H9 (cell line): ENCODE results near the gene PCDHGA2. TPM values are rescaled to one million over a fixed set of nuclear protein-coding genes. Genes with fewer than 3 reads are reported as not detected.

Experiments
- DNase-seq: peaks from one replicate; pipeline ENCODE4 v3.0.0-alpha.2; 2017
- H2AFZ ChIP-seq: one replicate; pipeline ENCODE4 v1.6.1; 2013; ENCODE audit warnings: mild to moderate bottlenecking, low read length, control low read depth, moderate library complexity
- H2AK5ac ChIP-seq: 2 replicates; pipeline ENCODE4 v1.6.1; 2013; ENCODE audit warnings: low read length, control low read depth, mixed read lengths; ENCODE audit not compliant: insufficient read length
- H2BK120ac ChIP-seq: one replicate; pipeline ENCODE4 v1.6.1; 2013; ENCODE audit warnings: low read depth, mild to moderate bottlenecking, low read length, control low read depth, inconsistent platforms; ENCODE audit not compliant: poor library complexity, severe bottlenecking
- H2BK12ac ChIP-seq: 2 replicates; pipeline ENCODE4 v1.6.1; 2013; ENCODE audit warnings: low read length, control low read depth, mixed read lengths, low read depth; ENCODE audit not compliant: insufficient read length
- H2BK15ac ChIP-seq: 2 replicates; pipeline ENCODE4 v1.6.1; 2013; ENCODE audit warnings: low read depth, low read length, control low read depth
- H2BK20ac ChIP-seq: one replicate; pipeline ENCODE4 v1.6.1; 2013; ENCODE audit warnings: low read depth, mild to moderate bottlenecking, low read length, control low read depth, inconsistent platforms; ENCODE audit not compliant: poor library complexity, severe bottlenecking
- H2BK5ac ChIP-seq: 2 replicates; pipeline ENCODE4 v1.6.1; 2013; ENCODE audit warnings: low read length, control low read depth, mixed read lengths; ENCODE audit not compliant: insufficient read length
- H3K14ac ChIP-seq: 2 replicates; pipeline ENCODE4 v1.6.1; 2013; ENCODE audit warnings: low read length, control low read depth; ENCODE audit not compliant: insufficient read depth
- H3K18ac ChIP-seq: 2 replicates; pipeline ENCODE4 v1.6.1; 2013; ENCODE audit warnings: low read depth, mild to moderate bottlenecking, mixed read lengths, low read length, control low read depth; ENCODE audit not compliant: insufficient read length
- H3K23ac ChIP-seq: 2 replicates; pipeline ENCODE4 v1.6.1; 2013; ENCODE audit warnings: low read length, control low read depth, mixed read lengths, low read depth; ENCODE audit not compliant: insufficient read length
- H3K23me2 ChIP-seq: 2 replicates; pipeline ENCODE4 v1.6.1; 2013; ENCODE audit warnings: low read depth, mild to moderate bottlenecking, mixed read lengths, low read length, control low read depth; ENCODE audit not compliant: insufficient read length, poor library complexity, severe bottlenecking
- H3K27ac ChIP-seq: 2 replicates; pipeline ENCODE4 v1.5.1; 2013; ENCODE audit warnings: low read length, control low read depth, mixed read lengths, low read depth; ENCODE audit not compliant: insufficient read length
- H3K27me3 ChIP-seq: 2 replicates; pipeline ENCODE4 v1.6.1; 2013; ENCODE audit warnings: low read length, control low read depth, inconsistent platforms; ENCODE audit not compliant: insufficient read depth
- H3K4ac ChIP-seq: 2 replicates; pipeline ENCODE4 v1.6.1; 2013; ENCODE audit warnings: low read depth, mild to moderate bottlenecking, control low read depth, inconsistent platforms, low read length, moderate library complexity
- H3K4me1 ChIP-seq: 2 replicates; pipeline ENCODE4 v1.6.1; 2013; ENCODE audit warnings: low read length, control low read depth, inconsistent platforms; ENCODE audit not compliant: insufficient read depth
- H3K4me2 ChIP-seq: 2 replicates; pipeline ENCODE4 v1.6.1; 2013; ENCODE audit warnings: low read length, control low read depth, mixed read lengths; ENCODE audit not compliant: insufficient read length, insufficient read depth
- H3K56ac ChIP-seq: 2 replicates; pipeline ENCODE4 v1.6.1; 2013; ENCODE audit warnings: low read depth, mild to moderate bottlenecking, mixed read lengths, low read length, control low read depth; ENCODE audit not compliant: insufficient read length
- H3K79me1 ChIP-seq: 2 replicates; pipeline ENCODE4 v1.6.1; 2013; ENCODE audit warnings: low read depth, mild to moderate bottlenecking, moderate library complexity, low read length, control low read depth, inconsistent platforms; ENCODE audit not compliant: insufficient read depth, poor library complexity, severe bottlenecking
- H3K79me2 ChIP-seq: 2 replicates; pipeline ENCODE4 v1.6.1; 2013; ENCODE audit warnings: low read length, control low read depth, inconsistent platforms; ENCODE audit not compliant: insufficient read depth
- H3K9ac ChIP-seq: 2 replicates; pipeline ENCODE4 v1.6.1; 2013; ENCODE audit warnings: low read length, control low read depth, mixed read lengths; ENCODE audit not compliant: insufficient read length; ENCODE audit errors: extremely low read depth
- H3K9me3 ChIP-seq: one replicate; pipeline ENCODE4 v1.6.1; 2013; ENCODE audit warnings: low read depth, low read length, inconsistent platforms; ENCODE audit not compliant: control insufficient read depth
- H3T11ph ChIP-seq: one replicate; pipeline ENCODE4 v1.6.1; 2013; ENCODE audit warnings: mild to moderate bottlenecking, low read length, control low read depth, inconsistent platforms
- H4K20me1 ChIP-seq: one replicate; pipeline ENCODE4 v1.6.1; 2013; ENCODE audit not compliant: control insufficient read depth, insufficient read length, insufficient read depth
- H4K5ac ChIP-seq: 2 replicates; pipeline ENCODE4 v1.6.1; 2013; ENCODE audit warnings: low read depth, mild to moderate bottlenecking, mixed read lengths, low read length, control low read depth; ENCODE audit not compliant: insufficient read length
- H4K8ac ChIP-seq: replicated peaks from 2 replicates; pipeline ENCODE4 v1.6.1; 2013; ENCODE audit warnings: low read length, control low read depth, mixed read lengths, low read depth; ENCODE audit not compliant: insufficient read length
- H4K91ac ChIP-seq: 2 replicates; pipeline ENCODE4 v1.6.1; 2013; ENCODE audit warnings: low read depth, mild to moderate bottlenecking, moderate library complexity, mixed read lengths, low read length, control low read depth; ENCODE audit not compliant: insufficient read length
- H3K27ac Mint-ChIP-seq, 3 experiments: 2 replicates in 2 of 3; 3 replicates in 1 of 3; pipeline ENCODE4 v1.8.0; 2020 to 2021; ENCODE audit warnings: mixed read lengths in 3 of 3, mild to moderate bottlenecking in 1 of 3, moderate library complexity in 1 of 3
- H3K27me3 Mint-ChIP-seq: 2 replicates; pipeline ENCODE4 v1.8.0; 2021; ENCODE audit warnings: low read depth, mild to moderate bottlenecking, moderate library complexity, mixed read lengths
- H3K36me3 Mint-ChIP-seq, 3 experiments: 2 replicates in 2 of 3; 3 replicates in 1 of 3; pipeline ENCODE4 v1.8.0; 2020 to 2021; ENCODE audit warnings: low read depth in 3 of 3, mixed read lengths in 3 of 3; ENCODE audit not compliant: insufficient read depth in 1 of 3
- H3K4me1 Mint-ChIP-seq, 2 experiments: 2 replicates each; pipeline ENCODE4 v1.8.0; 2020; ENCODE audit warnings: mixed read lengths in 2 of 2
- H3K4me3 Mint-ChIP-seq, 2 experiments: 2 replicates in 1 of 2; 3 replicates in 1 of 2; pipeline ENCODE4 v1.8.0; 2020 to 2021; ENCODE audit warnings: mild to moderate bottlenecking in 2 of 2, mixed read lengths in 2 of 2, moderate library complexity in 1 of 2
- H3K9me3 Mint-ChIP-seq, 2 experiments: 2 replicates in 1 of 2; 3 replicates in 1 of 2; pipeline ENCODE4 v1.8.0; 2020; ENCODE audit warnings: mild to moderate bottlenecking in 2 of 2, mixed read lengths in 2 of 2, moderate library complexity in 1 of 2
- WGBS: extraction: QIAGEN DNeasy Blood & Tissue Kit; methylation state at CpG from one replicate; pipeline ENCODE4 v1.1.7; 2013; ENCODE audit warnings: missing lambda C conversion rate, low lambda C conversion rate, mixed read lengths; ENCODE audit not compliant: insufficient read length; ENCODE audit errors: extremely low coverage; 5-methylcytosine and 5-hydroxymethylcytosine counted together
- total RNA-seq: library from RNA; stranded (reverse); gene quantifications from 2 replicates; pipeline ENCODE4 v1.2.1, GENCODE V29; 2021
- TF ChIP-seq, protein P1 (sequence below): fragments of 200-600 bp; sonication (generic); conservative IDR thresholded peaks from 3 replicates; pipeline ENCODE4 v1.8.0; 2021; ENCODE audit warnings: antibody characterized with exemption, mild to moderate bottlenecking

Gene PCDHGA2
- total RNA-seq, 1 experiment from 2014 or later, result 0.90 TPM

- no peaks in the 10 kb centered on the region for H3K27me3 ChIP-seq
- H3K4me3 Mint-ChIP-seq, result no peak overlapping the region
- H3K27me3 Mint-ChIP-seq, result peaks cover 9% of the 10 kb centered on the region
- H3K23ac ChIP-seq, result no peak overlapping the region
- H2AK5ac ChIP-seq, result no peak overlapping the region
- WGBS, result no CpG with 5 or more reads among the region's 31 CpGs
- no peak overlapping the region for H2BK120ac ChIP-seq
- H3K14ac ChIP-seq, result no peak overlapping the region
- peaks cover 15 to 47% (median 32%) of the 10 kb centered on the region in 3 experiments for H3K36me3 Mint-ChIP-seq
- H3K4me1 Mint-ChIP-seq, result peaks cover 0 to 4% of the 10 kb centered on the region in 2 experiments; a peak in 2 of 4 replicates
- H3K4me1 ChIP-seq, result no peaks in the 10 kb centered on the region
- no peaks in the 10 kb centered on the region for H3K23me2 ChIP-seq
- no peak overlapping the region for H4K91ac ChIP-seq
- no peaks in the 10 kb centered on the region for H4K20me1 ChIP-seq
- H3K27ac ChIP-seq, result no peak overlapping the region
- H3T11ph ChIP-seq, result no peak overlapping the region
- peaks cover 25% of the 10 kb centered on the region for H3K9me3 ChIP-seq
- H3K79me2 ChIP-seq, result no peaks in the 10 kb centered on the region
- H3K79me1 ChIP-seq, result no peaks in the 10 kb centered on the region
- no peak overlapping the region for H2BK12ac ChIP-seq
- no peak overlapping the region for H4K5ac ChIP-seq
- no peak overlapping the region for H2BK15ac ChIP-seq
- no peak overlapping the region for H3K56ac ChIP-seq
- H4K8ac ChIP-seq, result no peak overlapping the region
- H3K4me2 ChIP-seq, result no peak overlapping the region
- peak overlapping the region; percentile 35 for H2AFZ ChIP-seq
- TF ChIP-seq, protein P1, sequence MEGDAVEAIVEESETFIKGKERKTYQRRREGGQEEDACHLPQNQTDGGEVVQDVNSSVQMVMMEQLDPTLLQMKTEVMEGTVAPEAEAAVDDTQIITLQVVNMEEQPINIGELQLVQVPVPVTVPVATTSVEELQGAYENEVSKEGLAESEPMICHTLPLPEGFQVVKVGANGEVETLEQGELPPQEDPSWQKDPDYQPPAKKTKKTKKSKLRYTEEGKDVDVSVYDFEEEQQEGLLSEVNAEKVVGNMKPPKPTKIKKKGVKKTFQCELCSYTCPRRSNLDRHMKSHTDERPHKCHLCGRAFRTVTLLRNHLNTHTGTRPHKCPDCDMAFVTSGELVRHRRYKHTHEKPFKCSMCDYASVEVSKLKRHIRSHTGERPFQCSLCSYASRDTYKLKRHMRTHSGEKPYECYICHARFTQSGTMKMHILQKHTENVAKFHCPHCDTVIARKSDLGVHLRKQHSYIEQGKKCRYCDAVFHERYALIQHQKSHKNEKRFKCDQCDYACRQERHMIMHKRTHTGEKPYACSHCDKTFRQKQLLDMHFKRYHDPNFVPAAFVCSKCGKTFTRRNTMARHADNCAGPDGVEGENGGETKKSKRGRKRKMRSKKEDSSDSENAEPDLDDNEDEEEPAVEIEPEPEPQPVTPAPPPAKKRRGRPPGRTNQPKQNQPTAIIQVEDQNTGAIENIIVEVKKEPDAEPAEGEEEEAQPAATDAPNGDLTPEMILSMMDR, result no peak
- peaks cover 61 to 72% of the 10 kb centered on the region in 2 experiments for H3K9me3 Mint-ChIP-seq
- DNase-seq, result no peak
- no peak overlapping the region for H2BK20ac ChIP-seq
- H3K9ac ChIP-seq, result no peak overlapping the region
- no peak overlapping the region for H3K27ac Mint-ChIP-seq
- no peak overlapping the region for H3K4ac ChIP-seq
- no peak overlapping the region for H3K18ac ChIP-seq
- H2BK5ac ChIP-seq, result no peak overlapping the region
These were observed 5.4 kb downstream of the PCDHGA2 start for GRCh38 chr5:141343953-141344463.
